22Rv1 (cell line): ENCODE measurements around the gene SCFD2.
"Not testable (repeated sequence)": the region's sequence is repeated elsewhere in the genome, so short reads cannot be mapped to it uniquely, and the experiment has no call there.

Source experiments
- H3K27ac ChIP-seq: fragments of 450-650 bp; 2 replicates; pipeline ENCODE4 v1.5.1; 2017
- CTCF ChIP-seq: fragments of 450-650 bp; IDR thresholded peaks from 2 replicates; pipeline ENCODE4 v1.5.1; 2017; ENCODE audit warnings: mild to moderate bottlenecking
- ZFX ChIP-seq: fragments of 450-650 bp; IDR thresholded peaks from 2 replicates; pipeline ENCODE4 v1.6.1; 2017; ENCODE audit warnings: antibody characterized with exemption, borderline replicate concordance

SCFD2 gene

GRCh38 chr4:53365486-53366300 lies at the start of gene SCFD2:
Gene SCFD2, minus strand, starts transcription at chr4:53366061.
- TF ChIP-seq CTCF (no peak), ZFX (no peak)
- peak within 1 kb of the TSS; percentile 70 for H3K27ac ChIP-seq

- H3K27ac ChIP-seq = not testable (repeated sequence)
Observed at GRCh38 chr4:53409479-53409878, 43.6 kb upstream of the SCFD2 start.

- TF ChIP-seq ZFX (no peak), CTCF (no peak)
Observed at GRCh38 chr4:53380221-53380620, 14.4 kb upstream of the SCFD2 start.

GRCh38 chr4:53378171-53378482 lies 12.3 kb upstream of the SCFD2 start:
- no peak for TF ChIP-seq ZFX
- TF ChIP-seq CTCF = no peak
- H3K27ac ChIP-seq = peak overlapping the region; percentile 68

More at GRCh38 chr4:53380221-53380620, 14.4 kb upstream of the SCFD2 start:
- H3K27ac ChIP-seq = no peak overlapping the region

- TF ChIP-seq CTCF (no peak), ZFX (no peak)
- H3K27ac ChIP-seq = peak within 1 kb of the TSS; percentile 68
Observed at GRCh38 chr4:53377319-53378170, 11.7 kb upstream of the SCFD2 start, which contains the start of gene FIP1L1. Gene FIP1L1, plus strand, starts transcription at chr4:53377641. Its CDS starts 198 bp downstream, at chr4:53377839.

- no peak for TF ChIP-seq ZFX
- no peak for TF ChIP-seq CTCF
- H3K27ac ChIP-seq = peak overlapping the region; percentile 68
Observed at GRCh38 chr4:53376900-53377299, 11.0 kb upstream of the SCFD2 start.

GRCh38 chr4:53374777-53375258 lies 9.0 kb upstream of the SCFD2 start:
- no peak overlapping the region for H3K27ac ChIP-seq
- TF ChIP-seq ZFX (no peak), CTCF (no peak)
